Breast epithelium (tissue), 4 donors: ENCODE data around the gene NFAT5. TPM values are rescaled to one million over a fixed set of nuclear protein-coding genes. Genes with fewer than 3 reads are reported as not detected.

Experiments
- DNase-seq, 2 donors: peaks; one replicate each; pipeline ENCODE4 v3.0.0-alpha.2; 2019; ENCODE audit warnings: low spot score in 2 of 2
- H3K27ac ChIP-seq, 2 donors: fragments of 200-600 bp; sonication (generic) in 1 of 2; one replicate each; pipeline ENCODE4 v1.5.1; 2016 to 2019; ENCODE audit warnings: mild to moderate bottlenecking in 1 of 2
- H3K27me3 ChIP-seq, 2 donors: fragments of 200-600 bp; sonication (generic) in 1 of 2; one replicate each; pipeline versions ENCODE4 v1.5.1 to v1.6.0; 2017 to 2019; ENCODE audit warnings: control low read depth in 1 of 2, mild to moderate bottlenecking in 1 of 2
- H3K36me3 ChIP-seq: fragments of 200-600 bp; one replicate; pipeline ENCODE4 v1.5.1; 2019
- H3K4me1 ChIP-seq, 2 donors: fragments of 200-600 bp; sonication (generic); one replicate each; pipeline ENCODE4 v1.5.1; 2016 to 2019; ENCODE audit warnings: control low read depth in 1 of 2
- H3K4me3 ChIP-seq, 3 donors: fragments of 200-600 bp; sonication (generic); 1 replicate in 2 of 3; 2 replicates in 1 of 3; pipeline ENCODE4 v1.5.1; 2016 to 2019; ENCODE audit warnings: mild to moderate bottlenecking in 3 of 3, moderate library complexity in 2 of 3
- H3K9me3 ChIP-seq, 2 donors: fragments of 200-600 bp; sonication (generic) in 1 of 2; one replicate each; pipeline ENCODE4 v1.5.1; 2016 to 2019; ENCODE audit warnings: control low read depth in 1 of 2
- POLR2A ChIP-seq: fragments of 450-650 bp; IDR thresholded peaks from one replicate; pipeline ENCODE4 v1.6.1; 2016; ENCODE audit warnings: antibody characterized with exemption, mild to moderate bottlenecking, moderate library complexity
- POLR2AphosphoS5 ChIP-seq, 3 donors: sonication (generic); formaldehyde crosslinking; IDR thresholded peaks; one replicate each; pipeline ENCODE4 v1.6.1; 2017; ENCODE audit warnings: antibody characterized with exemption in 3 of 3
- intact Hi-C: fragments of 100-400 bp; cut with DNase I; formaldehyde crosslinking; loops from one replicate; pipeline ENCODE4 v1.15.1; 2023; ENCODE audit warnings: low total_unique reads
- total RNA-seq, 3 donors: library from RNA; depleted of rRNA; stranded (reverse); fragments of >200 nt; gene quantifications; one replicate each; pipeline ENCODE4 v1.1.0, GENCODE V29; 2016
- TF ChIP-seq, protein P1 (sequence below), 3 donors: fragments of 450-650 bp; IDR thresholded peaks; one replicate each; pipeline ENCODE4 v1.5.1; 2016 to 2017; ENCODE audit warnings: antibody characterized with exemption in 3 of 3, mild to moderate bottlenecking in 3 of 3, moderate library complexity in 3 of 3

Gene NFAT5
- total RNA-seq, 3 donors from 2014 or later: 57.3 to 88.3 (median 63.3) TPM

DNA sequence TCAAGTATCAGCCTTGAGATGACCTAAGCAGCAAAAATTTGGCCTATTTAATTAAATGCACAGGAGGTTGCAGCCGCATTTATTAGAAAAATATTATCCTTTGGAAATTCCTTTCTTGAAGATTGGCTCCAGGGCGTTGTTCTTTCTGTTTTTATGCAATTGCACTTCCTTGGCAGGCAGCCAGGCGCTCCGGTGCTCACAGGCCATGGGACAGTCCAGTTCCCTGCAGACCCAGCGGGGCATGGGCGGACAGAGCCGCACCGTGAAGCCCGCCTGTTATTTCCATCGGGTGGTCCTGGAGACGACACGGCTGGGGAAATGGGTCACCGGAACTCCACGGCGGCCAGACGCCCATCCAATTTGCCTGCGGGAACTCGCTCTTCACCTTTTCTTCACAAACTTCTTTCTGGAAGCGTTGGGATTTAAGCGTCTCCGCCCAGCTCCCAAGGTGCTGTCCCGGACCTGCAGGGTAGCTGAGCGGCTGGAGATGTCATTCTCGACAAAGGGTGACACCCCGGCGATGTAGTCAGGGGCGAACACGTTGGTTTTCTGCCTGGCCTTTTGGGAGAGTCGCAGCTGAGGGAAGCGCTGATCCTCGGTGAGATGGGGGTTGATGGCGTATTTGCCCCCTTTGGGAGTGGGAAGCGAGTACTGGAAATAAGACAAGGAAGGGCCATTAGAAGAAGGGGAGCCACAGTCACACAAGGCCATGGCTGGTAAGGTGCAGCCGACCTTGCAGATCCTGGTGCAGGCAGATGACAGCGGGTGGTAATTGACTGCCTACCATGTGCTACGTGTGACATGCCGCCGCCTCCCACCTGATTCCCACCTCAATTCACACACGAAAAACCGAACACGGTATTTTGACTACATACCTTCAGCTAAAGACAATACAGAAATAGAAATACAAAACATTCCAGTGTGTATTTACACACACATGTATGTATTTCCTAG, 176.5 kb downstream of the NFAT5 start:
- Histone ChIP-seq H3K27me3 (no peaks in the 10 kb centered on the region), H3K4me1 (no peaks in the 10 kb centered on the region), H3K9me3 (no peaks in the 10 kb centered on the region), H3K36me3 (no peaks in the 10 kb centered on the region), H3K4me3 (peak overlapping the region in 1 of 3 donors; percentile 0), H3K27ac (peak overlapping the region; percentile 52 to 53)
- intact Hi-C loops: loop anchor here (2.0 kb wide), 1 partner anchor 15 kb away; the partner anchor contains the start of gene NQO1
- TF ChIP-seq POLR2AphosphoS5 (IDR thresholded peaks at IDR 0.05): no peak
- TF ChIP-seq, protein P1, sequence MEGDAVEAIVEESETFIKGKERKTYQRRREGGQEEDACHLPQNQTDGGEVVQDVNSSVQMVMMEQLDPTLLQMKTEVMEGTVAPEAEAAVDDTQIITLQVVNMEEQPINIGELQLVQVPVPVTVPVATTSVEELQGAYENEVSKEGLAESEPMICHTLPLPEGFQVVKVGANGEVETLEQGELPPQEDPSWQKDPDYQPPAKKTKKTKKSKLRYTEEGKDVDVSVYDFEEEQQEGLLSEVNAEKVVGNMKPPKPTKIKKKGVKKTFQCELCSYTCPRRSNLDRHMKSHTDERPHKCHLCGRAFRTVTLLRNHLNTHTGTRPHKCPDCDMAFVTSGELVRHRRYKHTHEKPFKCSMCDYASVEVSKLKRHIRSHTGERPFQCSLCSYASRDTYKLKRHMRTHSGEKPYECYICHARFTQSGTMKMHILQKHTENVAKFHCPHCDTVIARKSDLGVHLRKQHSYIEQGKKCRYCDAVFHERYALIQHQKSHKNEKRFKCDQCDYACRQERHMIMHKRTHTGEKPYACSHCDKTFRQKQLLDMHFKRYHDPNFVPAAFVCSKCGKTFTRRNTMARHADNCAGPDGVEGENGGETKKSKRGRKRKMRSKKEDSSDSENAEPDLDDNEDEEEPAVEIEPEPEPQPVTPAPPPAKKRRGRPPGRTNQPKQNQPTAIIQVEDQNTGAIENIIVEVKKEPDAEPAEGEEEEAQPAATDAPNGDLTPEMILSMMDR (IDR thresholded peaks at IDR 0.05): peak in 1 of 3 donors; percentile 20
- peak; percentile 86 to 90 for DNase-seq

DNA sequence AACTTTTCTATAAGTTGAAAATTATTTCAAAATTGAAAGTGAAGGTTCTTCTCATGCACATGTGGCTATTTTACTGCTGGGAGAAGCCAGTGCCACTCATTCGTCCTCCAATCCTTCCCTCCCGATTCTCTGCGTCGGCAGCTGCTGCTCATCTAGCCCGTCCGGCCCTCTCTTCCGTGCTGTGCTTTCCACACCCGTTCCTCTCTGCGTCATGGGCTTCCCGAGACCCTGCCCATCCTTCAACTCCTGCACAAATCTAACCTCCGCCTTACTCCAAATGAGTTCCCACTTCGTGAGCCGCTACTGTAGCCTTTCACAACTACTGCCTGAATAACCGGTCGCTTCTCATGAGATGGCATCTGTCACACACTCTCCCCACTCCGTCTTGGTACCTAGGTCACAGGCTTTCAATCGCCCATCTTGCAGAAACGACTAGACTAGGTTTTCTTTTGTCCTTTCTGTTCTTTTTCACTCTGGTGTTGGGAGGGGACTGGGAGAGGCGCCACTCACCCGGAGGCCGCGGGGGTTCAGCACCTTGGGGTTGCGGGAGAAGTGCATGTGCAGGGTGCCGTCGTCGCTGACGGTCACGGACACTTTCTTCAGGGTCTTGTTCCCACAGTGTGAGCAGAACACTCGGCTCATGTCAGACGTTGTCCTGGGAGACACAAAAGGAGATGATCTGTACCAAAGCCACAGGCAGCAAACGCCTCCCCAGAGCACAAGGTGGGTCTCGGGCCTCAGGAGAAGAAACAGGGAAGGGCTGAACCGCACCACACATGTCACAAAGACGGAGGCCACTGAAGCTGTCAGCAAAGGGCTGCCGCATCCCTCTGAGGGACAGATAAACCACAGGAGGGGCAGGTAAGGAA, 178.8 kb downstream of the NFAT5 start:
- no peaks in the 10 kb centered on the region for H3K9me3 ChIP-seq
- H3K27me3 ChIP-seq: no peaks in the 10 kb centered on the region
- TF ChIP-seq, protein P1 (IDR thresholded peaks at IDR 0.05): no peak
- TF ChIP-seq POLR2AphosphoS5 (IDR thresholded peaks at IDR 0.05): no peak
- no peak for TF ChIP-seq POLR2A
- no peak overlapping the region for H3K27ac ChIP-seq
- H3K36me3 ChIP-seq: no peaks in the 10 kb centered on the region
- H3K4me1 ChIP-seq: no peaks in the 10 kb centered on the region
- intact Hi-C loops: no loop called here
- H3K4me3 ChIP-seq: no peak overlapping the region
- no peak for DNase-seq

DNA sequence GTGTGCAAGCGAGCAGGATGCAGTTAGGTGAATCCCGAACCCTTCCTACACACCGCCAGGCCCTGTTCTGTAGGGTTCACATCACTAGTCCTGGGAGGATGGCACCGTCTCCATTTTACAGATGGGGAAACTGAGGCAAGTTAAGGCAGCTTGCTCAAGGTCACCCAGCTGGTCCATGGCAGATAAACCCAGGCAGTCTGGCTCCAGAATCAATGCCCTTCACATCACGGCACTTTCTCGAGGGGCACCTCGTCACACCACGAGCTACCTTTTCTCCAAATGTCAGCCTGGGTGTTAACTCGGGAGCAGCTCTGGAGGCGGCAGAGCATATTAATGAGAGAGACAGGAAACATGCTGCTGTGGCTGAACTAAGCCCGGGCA, 179.5 kb downstream of the NFAT5 start:
- TF ChIP-seq, protein P1 (IDR thresholded peaks at IDR 0.05): no peak
- TF ChIP-seq POLR2A: no peak
- Histone ChIP-seq H3K27me3 (no peaks in the 10 kb centered on the region), H3K4me1 (no peaks in the 10 kb centered on the region), H3K27ac (no peak overlapping the region), H3K4me3 (no peak overlapping the region), H3K9me3 (no peaks in the 10 kb centered on the region), H3K36me3 (no peaks in the 10 kb centered on the region)
- no peak for DNase-seq
- intact Hi-C loops: no loop called here

DNA sequence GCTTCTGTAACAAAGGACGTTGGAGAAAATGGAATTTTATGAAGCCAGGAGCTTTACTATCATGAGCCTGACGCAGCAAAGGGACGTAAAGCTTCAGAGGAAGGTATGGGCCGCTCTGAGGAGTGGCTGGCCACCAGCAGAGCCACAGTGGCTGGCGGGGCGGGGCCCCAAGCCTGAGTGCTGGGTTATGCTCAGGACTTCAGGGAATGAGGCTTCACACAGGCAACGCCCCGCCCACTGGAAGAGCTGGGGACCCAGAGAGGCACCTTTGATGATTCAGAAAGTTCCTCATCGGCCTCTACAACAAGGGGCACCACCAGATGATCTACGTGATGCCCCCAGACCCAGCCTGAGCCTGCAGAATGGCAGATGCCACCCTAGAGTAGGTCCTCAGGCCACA, 180.2 kb downstream of the NFAT5 start:
- no peaks in the 10 kb centered on the region for H3K36me3 ChIP-seq
- intact Hi-C loops: no loop called here
- no peak for DNase-seq

More for the DNA sequence above, 180.2 kb downstream of the NFAT5 start:
- no peak overlapping the region for H3K4me3 ChIP-seq
- TF ChIP-seq POLR2A (no peak), POLR2AphosphoS5 (IDR thresholded peaks at IDR 0.05) (no peak)
- TF ChIP-seq, protein P1 (IDR thresholded peaks at IDR 0.05): no peak
- H3K27ac ChIP-seq: no peak overlapping the region
- no peaks in the 10 kb centered on the region for H3K4me1 ChIP-seq
- no peaks in the 10 kb centered on the region for H3K27me3 ChIP-seq
- H3K9me3 ChIP-seq: no peaks in the 10 kb centered on the region
